ENCODE results near the gene MYOC.

GRCh38 chr1:171699531-171699930 is 47.0 kb upstream of the MYOC start:
- TF ChIP-seq SUZ12 (IDR thresholded peaks at IDR 0.05): no peak
- TF ChIP-seq FOXM1 (IDR thresholded peaks at IDR 0.05; ENCODE audit: borderline replicate concordance): no peak
